Activated CD8-positive, alpha-beta T cell treated with anti-CD3 and anti-CD28 coated beads, Interleukin-2, amount 10 ng/mL, durations not matched to agents 7 days and 5 days (primary cell): Measurements from ENCODE around the gene PTGES2. TPM values are rescaled to one million over a fixed set of nuclear protein-coding genes. Genes with fewer than 3 reads are reported as not detected.

Source experiments
- ATAC-seq: fragments of 150-1000 bp; cut with Tn5 transposase; one replicate; pipeline ENCODE4 v1.10.0; 2021; ENCODE audit warnings: moderate library complexity
- CTCF ChIA-PET: fragments of 350-600 bp; sonication (Branson Sonifier 250); formaldehyde crosslinking; loops from one replicate; lab custom pipeline; 2021; ENCODE audit warnings: antibody characterized with exemption; lab: Charles Lee
- POLR2A ChIA-PET: fragments of 350-600 bp; sonication (Branson Sonifier 250); formaldehyde crosslinking; loops from one replicate; lab custom pipeline; 2021; ENCODE audit warnings: antibody characterized with exemption; lab: Charles Lee
- DNase-seq: peaks from one replicate; pipeline ENCODE4 v3.0.0-alpha.2; 2020
- H3K27ac Mint-ChIP-seq: one replicate; pipeline ENCODE4 v1.8.0; 2021; ENCODE audit warnings: mild to moderate bottlenecking, mixed read lengths
- H3K27me3 Mint-ChIP-seq: one replicate; pipeline ENCODE4 v1.8.0; 2021; ENCODE audit warnings: low read depth, mixed read lengths
- H3K36me3 Mint-ChIP-seq: one replicate; pipeline ENCODE4 v1.8.0; 2021; ENCODE audit warnings: low read depth, mixed read lengths
- H3K4me1 Mint-ChIP-seq: one replicate; pipeline ENCODE4 v1.8.0; 2021; ENCODE audit warnings: low read depth, mixed read lengths
- H3K4me3 Mint-ChIP-seq: one replicate; pipeline ENCODE4 v1.8.0; 2021; ENCODE audit warnings: mild to moderate bottlenecking, mixed read lengths
- H3K9me3 Mint-ChIP-seq: one replicate; pipeline ENCODE4 v1.8.0; 2022; ENCODE audit warnings: mixed read lengths; ENCODE audit not compliant: insufficient read depth
- total RNA-seq, 2 experiments: library from RNA; stranded (reverse); gene quantifications; one replicate each; pipeline ENCODE4 v1.2.3, GENCODE V29; 2021

Gene PTGES2
- total RNA-seq, 2 experiments from 2014 or later, result 51.8 to 57.7 TPM

- CTCF ChIA-PET, result no interaction called here
Observed at GRCh38 chr9:128121924-128122808, 5.4 kb downstream of the PTGES2 start.

GRCh38 chr9:128121466-128121810 is 6.1 kb downstream of the PTGES2 start:
- peaks cover 28% of the 10 kb centered on the region for H3K4me1 Mint-ChIP-seq
- no peak overlapping the region for H3K27ac Mint-ChIP-seq
- DNase-seq (no peak), ATAC-seq (no peak)
- no peak overlapping the region for H3K4me3 Mint-ChIP-seq
- H3K9me3 Mint-ChIP-seq, result no peaks in the 10 kb centered on the region
- H3K27me3 Mint-ChIP-seq, result no peaks in the 10 kb centered on the region
- peaks cover 10% of the 10 kb centered on the region for H3K36me3 Mint-ChIP-seq
- POLR2A ChIA-PET, result no interaction called here
- CTCF ChIA-PET, result no interaction called here

More at GRCh38 chr9:128121924-128122808, 5.4 kb downstream of the PTGES2 start:
- ATAC-seq (no peak), DNase-seq (no peak)
- Mint-ChIP-seq H3K9me3 (no peaks in the 10 kb centered on the region), H3K27me3 (no peaks in the 10 kb centered on the region), H3K4me3 (no peak overlapping the region), H3K27ac (no peak overlapping the region), H3K36me3 (peaks cover 10% of the 10 kb centered on the region), H3K4me1 (peaks cover 28% of the 10 kb centered on the region)
- POLR2A ChIA-PET, result no interaction called here

GRCh38 chr9:128120741-128121465 is 6.6 kb downstream of the PTGES2 start:
- Mint-ChIP-seq H3K9me3 (no peaks in the 10 kb centered on the region), H3K4me1 (peaks cover 22% of the 10 kb centered on the region), H3K27ac (no peak overlapping the region), H3K27me3 (no peaks in the 10 kb centered on the region), H3K36me3 (peaks cover 8% of the 10 kb centered on the region), H3K4me3 (no peak overlapping the region)
- ATAC-seq (no peak), DNase-seq (no peak)
- ChIA-PET POLR2A (no interaction called here), CTCF (interaction anchor here (1.0 kb wide), 1 partner anchor 8 kb away, joined by 3 read pairs; no protein-coding TSS in a partner anchor)

GRCh38 chr9:128120061-128120740 is 7.3 kb downstream of the PTGES2 start:
- H3K27me3 Mint-ChIP-seq, result no peaks in the 10 kb centered on the region
- H3K27ac Mint-ChIP-seq, result no peak overlapping the region
- H3K4me1 Mint-ChIP-seq, result peaks cover 15% of the 10 kb centered on the region
- ChIA-PET POLR2A (no interaction called here), CTCF (interaction anchor here (1.0 kb wide), 1 partner anchor 8 kb away, joined by 3 read pairs; no protein-coding TSS in a partner anchor)
- peaks cover 8% of the 10 kb centered on the region for H3K36me3 Mint-ChIP-seq
- no peaks in the 10 kb centered on the region for H3K9me3 Mint-ChIP-seq
- DNase-seq (no peak), ATAC-seq (no peak)
- no peak overlapping the region for H3K4me3 Mint-ChIP-seq

- Mint-ChIP-seq H3K4me3 (no peak overlapping the region), H3K9me3 (no peaks in the 10 kb centered on the region)
- CTCF ChIA-PET, result no interaction called here
Observed at GRCh38 chr9:128118971-128119665, 8.4 kb downstream of the PTGES2 start.

GRCh38 chr9:128118472-128118857 is 9.1 kb downstream of the PTGES2 start:
- DNase-seq (no peak), ATAC-seq (no peak)
- H3K27me3 Mint-ChIP-seq, result no peaks in the 10 kb centered on the region
- no peak overlapping the region for H3K4me3 Mint-ChIP-seq
- peaks cover 10% of the 10 kb centered on the region for H3K4me1 Mint-ChIP-seq
- H3K9me3 Mint-ChIP-seq, result no peaks in the 10 kb centered on the region
- POLR2A ChIA-PET, result interaction anchor here (0.7 kb wide), 1 partner anchor 148 kb away, joined by 3 read pairs; no protein-coding TSS in a partner anchor
- CTCF ChIA-PET, result interaction anchor here (1.0 to 2.8 kb wide), 25 partner anchors 9 to 236 kb away, joined by 3 to 42 read pairs (median 6); partner anchors contain the start of genes NAIF1, PTGES2, SLC25A25 and ST6GALNAC4
- H3K27ac Mint-ChIP-seq, result peak overlapping the region; percentile 49
- peaks cover 6% of the 10 kb centered on the region for H3K36me3 Mint-ChIP-seq

More at GRCh38 chr9:128118971-128119665, 8.4 kb downstream of the PTGES2 start:
- Mint-ChIP-seq H3K27ac (no peak overlapping the region), H3K36me3 (peaks cover 8% of the 10 kb centered on the region), H3K27me3 (no peaks in the 10 kb centered on the region), H3K4me1 (peaks cover 10% of the 10 kb centered on the region)
- ATAC-seq (no peak), DNase-seq (no peak)
- POLR2A ChIA-PET, result no interaction called here

GRCh38 chr9:128117613-128118471 is 9.7 kb downstream of the PTGES2 start:
- POLR2A ChIA-PET, result interaction anchor here (0.7 kb wide), 1 partner anchor 148 kb away, joined by 3 read pairs; no protein-coding TSS in a partner anchor

GRCh38 chr9:128116104-128117083 is 11.1 kb downstream of the PTGES2 start:
- DNase-seq, result no peak
- POLR2A ChIA-PET, result interaction anchor here (1.6 kb wide), 1 partner anchor 23 kb away, joined by 3 read pairs; no protein-coding TSS in a partner anchor
- Mint-ChIP-seq H3K4me1 (peaks cover 10% of the 10 kb centered on the region), H3K27ac (no peak overlapping the region), H3K4me3 (no peak overlapping the region), H3K9me3 (no peaks in the 10 kb centered on the region), H3K36me3 (peaks cover 8% of the 10 kb centered on the region), H3K27me3 (no peaks in the 10 kb centered on the region)
- CTCF ChIA-PET, result interaction anchor here (0.8 to 2.8 kb wide), 10 partner anchors 10 to 162 kb away, joined by 3 to 30 read pairs (median 4); no protein-coding TSS in a partner anchor
- ATAC-seq, result no peak

More at GRCh38 chr9:128117613-128118471, 9.7 kb downstream of the PTGES2 start:
- DNase-seq (peak; percentile 98), ATAC-seq (peak; percentile 90)
- Mint-ChIP-seq H3K36me3 (peaks cover 6% of the 10 kb centered on the region), H3K27me3 (no peaks in the 10 kb centered on the region), H3K4me3 (no peak overlapping the region), H3K27ac (no peak overlapping the region), H3K9me3 (no peaks in the 10 kb centered on the region), H3K4me1 (peaks cover 10% of the 10 kb centered on the region)
- CTCF ChIA-PET, result interaction anchor here (0.6 to 2.8 kb wide), 57 partner anchors 10 to 236 kb away, joined by 3 to 42 read pairs (median 4); partner anchors contain the start of genes DPM2, EEIG1, NAIF1 and PIP5KL1
